Stimulated activated CD8-positive, alpha-beta memory T cell treated with anti-CD3 and anti-CD28 coated beads, Interleukin-7, amount 100 ng/mL, for 48 hours (primary cell): ENCODE measurements around the gene SPATS2.
"Not testable (repeated sequence)": the region's sequence is repeated elsewhere in the genome, so short reads cannot be mapped to it uniquely, and the experiment has no call there.

Experiments used
- DNase-seq, 2 donors: peaks; one replicate each; pipeline ENCODE4 v3.0.0-alpha.2; 2020; ENCODE audit warnings: low read depth in 1 of 2; ENCODE audit errors: extremely low read depth in 1 of 2

The SPATS2 gene

GRCh38 chr12:49367381-49368239, at the start of gene SPATS2:
TSS of gene SPATS2 (plus strand) at chr12:49367462. CDS start at chr12:49461013, 93,551 bp downstream.
- DNase-seq: peak in 1 of 2 donors; percentile 87

- DNase-seq: not testable (repeated sequence)
Measured at GRCh38 chr12:49320411-49321103, 46.7 kb upstream of the SPATS2 start.

DNA sequence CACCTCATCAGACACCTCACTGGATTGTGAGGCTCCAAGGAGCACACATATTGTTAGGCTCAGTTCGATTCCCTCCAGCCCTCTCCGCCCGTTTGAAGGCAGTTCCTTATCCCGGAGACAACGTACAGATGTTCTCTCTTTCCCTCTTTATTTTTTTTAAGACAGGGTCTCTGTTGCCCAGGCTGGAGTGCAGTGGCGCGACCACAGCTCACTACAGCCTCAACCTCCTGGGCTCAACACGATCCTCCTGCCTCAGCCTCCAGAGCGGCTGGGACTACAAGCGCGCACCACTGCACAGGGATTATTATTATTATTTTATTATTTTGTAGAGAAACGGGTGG, 44.9 kb upstream of the SPATS2 start:
- no peak for DNase-seq

DNA sequence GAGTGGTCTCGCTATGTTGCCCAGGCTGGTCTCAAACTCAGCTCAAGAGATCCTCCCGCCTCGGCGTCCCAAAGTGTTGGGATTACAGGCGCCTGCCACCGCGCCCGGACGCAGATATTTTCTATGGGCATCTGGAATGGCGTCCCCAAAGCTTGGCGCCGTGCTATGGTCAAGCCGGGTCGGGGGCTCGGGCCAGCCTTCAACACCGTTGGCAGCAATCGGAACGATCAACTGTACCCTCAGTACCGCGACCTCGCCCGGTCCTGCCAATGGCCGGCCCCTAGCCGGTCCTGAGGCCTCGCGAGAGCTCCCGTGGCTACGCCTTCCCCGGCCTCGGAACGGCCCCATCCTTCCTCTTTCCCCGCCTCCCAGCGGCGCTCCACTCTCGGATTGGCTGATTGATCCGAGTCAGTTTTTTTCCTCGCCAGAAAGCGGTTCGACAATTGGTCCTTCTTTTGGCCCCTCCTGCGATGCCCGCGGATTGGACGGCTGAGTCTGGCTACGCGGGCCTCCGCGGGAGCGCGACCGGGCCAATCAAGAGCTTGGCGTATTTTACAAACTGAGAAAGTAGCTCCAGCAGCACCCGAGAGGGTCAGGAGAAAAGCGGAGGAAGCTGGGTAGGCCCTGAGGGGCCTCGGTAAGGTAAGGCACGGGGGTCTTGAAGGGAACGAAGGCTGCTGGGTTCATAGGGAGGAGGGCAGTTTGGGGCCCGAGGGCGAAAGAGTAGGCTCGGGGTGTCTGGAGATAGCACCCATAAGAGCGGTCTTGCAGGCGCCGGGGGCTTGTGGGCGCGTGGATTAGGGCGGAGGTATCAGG, 44.3 kb upstream of the SPATS2 start, which contains the start of gene TROAP:
TSS of gene TROAP (plus strand) at position 548 of the 816 bp plus-strand sequence. CDS start 354 bp downstream, outside the sequence.
- peak; percentile 91 to 96 for DNase-seq

- DNase-seq: no peak
Measured at GRCh38 chr12:49323524-49324097, 43.7 kb upstream of the SPATS2 start.

GRCh38 chr12:49325606-49326005, 41.7 kb upstream of the SPATS2 start:
- no peak for DNase-seq

GRCh38 chr12:49327368-49327767, 39.9 kb upstream of the SPATS2 start:
- DNase-seq: no peak

DNA sequence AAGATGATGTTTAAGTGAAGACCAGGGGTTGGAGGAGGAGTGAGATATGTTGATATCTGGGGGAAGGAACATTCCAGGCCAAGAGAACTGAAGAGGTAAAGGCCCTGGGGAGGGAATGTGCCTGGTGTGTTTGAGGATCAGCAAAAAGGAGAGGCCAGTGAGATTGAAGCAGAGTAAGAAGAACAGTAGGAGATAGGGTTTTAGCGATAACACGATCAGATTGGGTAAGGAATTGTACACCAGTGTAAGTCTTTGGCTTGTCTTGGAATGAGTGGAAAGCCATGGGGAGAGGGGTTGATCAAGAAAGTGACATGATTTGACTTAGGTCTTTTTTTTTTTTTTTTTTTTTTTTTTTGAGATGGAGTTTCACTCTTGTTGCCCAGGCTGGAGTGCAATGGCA, 39.4 kb upstream of the SPATS2 start:
- no peak for DNase-seq

GRCh38 chr12:49328816-49329215, 38.4 kb upstream of the SPATS2 start:
- no peak for DNase-seq

GRCh38 chr12:49330032-49330619, 37.1 kb upstream of the SPATS2 start:
- DNase-seq: no peak

DNA sequence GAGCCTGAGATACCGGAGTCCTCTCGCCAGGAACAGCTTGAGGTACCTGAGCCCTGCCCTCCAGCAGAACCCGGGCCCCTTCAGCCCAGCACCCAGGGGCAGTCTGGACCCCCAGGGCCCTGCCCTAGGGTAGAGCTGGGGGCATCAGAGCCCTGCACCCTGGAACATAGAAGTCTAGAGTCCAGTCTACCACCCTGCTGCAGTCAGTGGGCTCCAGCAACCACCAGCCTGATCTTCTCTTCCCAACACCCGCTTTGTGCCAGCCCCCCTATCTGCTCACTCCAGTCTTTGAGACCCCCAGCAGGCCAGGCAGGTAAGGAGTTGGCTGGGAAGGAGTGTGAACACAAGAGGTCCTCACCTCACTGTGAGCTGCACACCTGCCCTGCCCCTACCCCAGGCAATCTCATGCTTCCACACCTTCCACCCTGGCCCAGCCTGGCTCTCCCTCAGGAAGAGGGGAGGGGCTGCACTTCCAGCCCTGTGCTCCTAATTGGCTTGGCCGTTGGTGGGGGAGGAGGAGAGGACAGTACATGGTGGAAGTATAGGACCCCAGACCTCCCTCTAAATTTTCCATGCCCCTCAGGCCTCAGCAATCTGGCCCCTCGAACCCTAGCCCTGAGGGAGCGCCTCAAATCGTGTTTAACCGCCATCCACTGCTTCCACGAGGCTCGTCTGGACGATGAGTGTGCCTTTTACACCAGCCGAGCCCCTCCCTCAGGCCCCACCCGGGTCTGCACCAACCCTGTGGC, 36.5 kb upstream of the SPATS2 start:
- no peak for DNase-seq

- DNase-seq: no peak
Measured at GRCh38 chr12:49331380-49332222, 35.7 kb upstream of the SPATS2 start.

- DNase-seq: no peak
Measured at GRCh38 chr12:49332441-49332861, 34.8 kb upstream of the SPATS2 start.

- no peak for DNase-seq
Measured at GRCh38 chr12:49332891-49333371, 34.3 kb upstream of the SPATS2 start.

GRCh38 chr12:49333778-49334177, 33.5 kb upstream of the SPATS2 start:
- DNase-seq: not testable (repeated sequence)

DNA sequence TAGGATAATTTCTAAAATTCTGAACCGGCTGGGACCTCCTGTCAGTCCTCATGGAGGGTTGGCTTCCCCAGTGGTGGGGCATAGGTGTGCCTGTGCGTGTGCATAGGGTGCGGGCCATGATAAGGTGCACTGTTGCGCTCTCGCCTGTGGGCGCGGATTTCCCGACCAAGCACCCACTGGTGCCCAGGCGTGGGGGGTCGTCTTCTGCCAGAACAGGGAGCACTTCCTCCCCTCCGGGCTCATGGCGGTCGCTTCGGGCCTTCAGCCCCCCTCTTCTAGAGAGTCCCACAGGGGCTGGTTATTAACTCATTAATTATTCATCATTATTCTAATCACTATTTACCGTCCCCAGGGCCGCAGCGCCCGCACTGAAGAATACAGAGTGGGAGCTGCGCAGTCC, 33.0 kb upstream of the SPATS2 start:
- DNase-seq: no peak

DNA sequence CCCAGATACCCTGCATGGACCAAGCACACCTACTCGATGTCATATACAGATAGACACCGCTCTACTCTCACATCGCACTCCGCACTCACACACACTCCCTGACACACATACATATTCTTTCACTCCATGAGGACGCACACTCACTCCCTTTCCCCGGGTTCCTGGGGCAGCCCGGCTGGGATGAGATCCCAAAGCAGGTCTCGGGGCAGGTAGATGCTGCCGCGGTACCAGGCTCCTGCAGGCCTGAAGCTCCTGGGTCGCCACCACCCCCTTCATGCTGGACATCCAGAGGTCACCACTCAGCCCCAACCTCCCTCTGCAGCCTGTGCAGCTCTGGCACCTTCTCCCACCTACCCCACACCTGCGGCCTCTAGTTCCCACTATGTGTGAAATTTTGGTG, 32.6 kb upstream of the SPATS2 start:
- no peak for DNase-seq

- DNase-seq: no peak
Measured at GRCh38 chr12:49335118-49335954, 31.9 kb upstream of the SPATS2 start.
